H9 (cell line): ENCODE data around the gene KRTAP4-12. TPM values are rescaled to one million over a fixed set of nuclear protein-coding genes. Genes with fewer than 3 reads are reported as not detected.

ENCODE experiments used
- DNase-seq: peaks from one replicate; pipeline ENCODE4 v3.0.0-alpha.2; 2017
- H2AFZ ChIP-seq: one replicate; pipeline ENCODE4 v1.6.1; 2013; ENCODE audit warnings: mild to moderate bottlenecking, low read length, control low read depth, moderate library complexity
- H2AK5ac ChIP-seq: 2 replicates; pipeline ENCODE4 v1.6.1; 2013; ENCODE audit warnings: low read length, control low read depth, mixed read lengths; ENCODE audit not compliant: insufficient read length
- H2BK120ac ChIP-seq: one replicate; pipeline ENCODE4 v1.6.1; 2013; ENCODE audit warnings: low read depth, mild to moderate bottlenecking, low read length, control low read depth, inconsistent platforms; ENCODE audit not compliant: poor library complexity, severe bottlenecking
- H2BK12ac ChIP-seq: 2 replicates; pipeline ENCODE4 v1.6.1; 2013; ENCODE audit warnings: low read length, control low read depth, mixed read lengths, low read depth; ENCODE audit not compliant: insufficient read length
- H2BK15ac ChIP-seq: 2 replicates; pipeline ENCODE4 v1.6.1; 2013; ENCODE audit warnings: low read depth, low read length, control low read depth
- H2BK20ac ChIP-seq: one replicate; pipeline ENCODE4 v1.6.1; 2013; ENCODE audit warnings: low read depth, mild to moderate bottlenecking, low read length, control low read depth, inconsistent platforms; ENCODE audit not compliant: poor library complexity, severe bottlenecking
- H2BK5ac ChIP-seq: 2 replicates; pipeline ENCODE4 v1.6.1; 2013; ENCODE audit warnings: low read length, control low read depth, mixed read lengths; ENCODE audit not compliant: insufficient read length
- H3K14ac ChIP-seq: 2 replicates; pipeline ENCODE4 v1.6.1; 2013; ENCODE audit warnings: low read length, control low read depth; ENCODE audit not compliant: insufficient read depth
- H3K18ac ChIP-seq: 2 replicates; pipeline ENCODE4 v1.6.1; 2013; ENCODE audit warnings: low read depth, mild to moderate bottlenecking, mixed read lengths, low read length, control low read depth; ENCODE audit not compliant: insufficient read length
- H3K23ac ChIP-seq: 2 replicates; pipeline ENCODE4 v1.6.1; 2013; ENCODE audit warnings: low read length, control low read depth, mixed read lengths, low read depth; ENCODE audit not compliant: insufficient read length
- H3K23me2 ChIP-seq: 2 replicates; pipeline ENCODE4 v1.6.1; 2013; ENCODE audit warnings: low read depth, mild to moderate bottlenecking, mixed read lengths, low read length, control low read depth; ENCODE audit not compliant: insufficient read length, poor library complexity, severe bottlenecking
- H3K27ac ChIP-seq: 2 replicates; pipeline ENCODE4 v1.5.1; 2013; ENCODE audit warnings: low read length, control low read depth, mixed read lengths, low read depth; ENCODE audit not compliant: insufficient read length
- H3K27me3 ChIP-seq: 2 replicates; pipeline ENCODE4 v1.6.1; 2013; ENCODE audit warnings: low read length, control low read depth, inconsistent platforms; ENCODE audit not compliant: insufficient read depth
- H3K4ac ChIP-seq: 2 replicates; pipeline ENCODE4 v1.6.1; 2013; ENCODE audit warnings: low read depth, mild to moderate bottlenecking, control low read depth, inconsistent platforms, low read length, moderate library complexity
- H3K4me1 ChIP-seq: 2 replicates; pipeline ENCODE4 v1.6.1; 2013; ENCODE audit warnings: low read length, control low read depth, inconsistent platforms; ENCODE audit not compliant: insufficient read depth
- H3K4me2 ChIP-seq: 2 replicates; pipeline ENCODE4 v1.6.1; 2013; ENCODE audit warnings: low read length, control low read depth, mixed read lengths; ENCODE audit not compliant: insufficient read length, insufficient read depth
- H3K56ac ChIP-seq: 2 replicates; pipeline ENCODE4 v1.6.1; 2013; ENCODE audit warnings: low read depth, mild to moderate bottlenecking, mixed read lengths, low read length, control low read depth; ENCODE audit not compliant: insufficient read length
- H3K79me1 ChIP-seq: 2 replicates; pipeline ENCODE4 v1.6.1; 2013; ENCODE audit warnings: low read depth, mild to moderate bottlenecking, moderate library complexity, low read length, control low read depth, inconsistent platforms; ENCODE audit not compliant: insufficient read depth, poor library complexity, severe bottlenecking
- H3K79me2 ChIP-seq: 2 replicates; pipeline ENCODE4 v1.6.1; 2013; ENCODE audit warnings: low read length, control low read depth, inconsistent platforms; ENCODE audit not compliant: insufficient read depth
- H3K9ac ChIP-seq: 2 replicates; pipeline ENCODE4 v1.6.1; 2013; ENCODE audit warnings: low read length, control low read depth, mixed read lengths; ENCODE audit not compliant: insufficient read length; ENCODE audit errors: extremely low read depth
- H3K9me3 ChIP-seq: one replicate; pipeline ENCODE4 v1.6.1; 2013; ENCODE audit warnings: low read depth, low read length, inconsistent platforms; ENCODE audit not compliant: control insufficient read depth
- H3T11ph ChIP-seq: one replicate; pipeline ENCODE4 v1.6.1; 2013; ENCODE audit warnings: mild to moderate bottlenecking, low read length, control low read depth, inconsistent platforms
- H4K20me1 ChIP-seq: one replicate; pipeline ENCODE4 v1.6.1; 2013; ENCODE audit not compliant: control insufficient read depth, insufficient read length, insufficient read depth
- H4K5ac ChIP-seq: 2 replicates; pipeline ENCODE4 v1.6.1; 2013; ENCODE audit warnings: low read depth, mild to moderate bottlenecking, mixed read lengths, low read length, control low read depth; ENCODE audit not compliant: insufficient read length
- H4K8ac ChIP-seq: replicated peaks from 2 replicates; pipeline ENCODE4 v1.6.1; 2013; ENCODE audit warnings: low read length, control low read depth, mixed read lengths, low read depth; ENCODE audit not compliant: insufficient read length
- H4K91ac ChIP-seq: 2 replicates; pipeline ENCODE4 v1.6.1; 2013; ENCODE audit warnings: low read depth, mild to moderate bottlenecking, moderate library complexity, mixed read lengths, low read length, control low read depth; ENCODE audit not compliant: insufficient read length
- H3K27ac Mint-ChIP-seq, 3 experiments: 2 replicates in 2 of 3; 3 replicates in 1 of 3; pipeline ENCODE4 v1.8.0; 2020 to 2021; ENCODE audit warnings: mixed read lengths in 3 of 3, mild to moderate bottlenecking in 1 of 3, moderate library complexity in 1 of 3
- H3K27me3 Mint-ChIP-seq: 2 replicates; pipeline ENCODE4 v1.8.0; 2021; ENCODE audit warnings: low read depth, mild to moderate bottlenecking, moderate library complexity, mixed read lengths
- H3K36me3 Mint-ChIP-seq, 3 experiments: 2 replicates in 2 of 3; 3 replicates in 1 of 3; pipeline ENCODE4 v1.8.0; 2020 to 2021; ENCODE audit warnings: low read depth in 3 of 3, mixed read lengths in 3 of 3; ENCODE audit not compliant: insufficient read depth in 1 of 3
- H3K4me1 Mint-ChIP-seq, 2 experiments: 2 replicates each; pipeline ENCODE4 v1.8.0; 2020; ENCODE audit warnings: mixed read lengths in 2 of 2
- H3K4me3 Mint-ChIP-seq, 2 experiments: 2 replicates in 1 of 2; 3 replicates in 1 of 2; pipeline ENCODE4 v1.8.0; 2020 to 2021; ENCODE audit warnings: mild to moderate bottlenecking in 2 of 2, mixed read lengths in 2 of 2, moderate library complexity in 1 of 2
- H3K9me3 Mint-ChIP-seq, 2 experiments: 2 replicates in 1 of 2; 3 replicates in 1 of 2; pipeline ENCODE4 v1.8.0; 2020; ENCODE audit warnings: mild to moderate bottlenecking in 2 of 2, mixed read lengths in 2 of 2, moderate library complexity in 1 of 2
- CTCF ChIP-seq: fragments of 200-600 bp; sonication (generic); conservative IDR thresholded peaks from 3 replicates; pipeline ENCODE4 v1.8.0; 2021; ENCODE audit warnings: antibody characterized with exemption, mild to moderate bottlenecking
- total RNA-seq: library from RNA; stranded (reverse); gene quantifications from 2 replicates; pipeline ENCODE4 v1.2.1, GENCODE V29; 2021

The KRTAP4-12 gene
- total RNA-seq, 1 experiment from 2014 or later, result not detected

GRCh38 chr17:41076788-41077187, 47.2 kb downstream of the KRTAP4-12 start:
- Histone ChIP-seq H3K23me2 (no peaks in the 10 kb centered on the region), H3K79me1 (no peaks in the 10 kb centered on the region), H4K8ac (no peak overlapping the region), H3K56ac (no peak overlapping the region), H3T11ph (no peak overlapping the region), H3K23ac (no peak overlapping the region), H4K5ac (no peak overlapping the region), H2BK15ac (no peak overlapping the region), H3K18ac (no peak overlapping the region), H2BK20ac (no peak overlapping the region), H3K14ac (no peak overlapping the region), H3K4me2 (no peak overlapping the region), H3K9ac (no peak overlapping the region), H3K4me1 (no peaks in the 10 kb centered on the region), H2AK5ac (no peak overlapping the region), H2BK5ac (no peak overlapping the region), H2BK120ac (no peak overlapping the region), H3K9me3 (no peaks in the 10 kb centered on the region), H2BK12ac (no peak overlapping the region), H3K27ac (no peak overlapping the region), H3K27me3 (no peaks in the 10 kb centered on the region), H3K79me2 (no peaks in the 10 kb centered on the region), H3K4ac (no peak overlapping the region), H4K91ac (no peak overlapping the region), H4K20me1 (no peaks in the 10 kb centered on the region), H2AFZ (no peak overlapping the region)
- no peak overlapping the region for H3K4me3 Mint-ChIP-seq
- H3K4me1 Mint-ChIP-seq, result no peaks in the 10 kb centered on the region
- no peaks in the 10 kb centered on the region; a peak in 1 of 5 replicates for H3K9me3 Mint-ChIP-seq
- no peak for DNase-seq
- no peaks in the 10 kb centered on the region; the same call in none of the 2 replicates for H3K27me3 Mint-ChIP-seq
- H3K36me3 Mint-ChIP-seq, result no peaks in the 10 kb centered on the region
- H3K27ac Mint-ChIP-seq, result no peak overlapping the region
- TF ChIP-seq CTCF, result no peak
